Hematopoietic multipotent progenitor cell treated with erythropoietin and hydrocortisone succinate and interleukin-3 and kit ligand, for 6 days (in vitro differentiated cells): ENCODE measurements around the gene MDM2.

Experiments
- DNase-seq: peaks from one replicate; pipeline ENCODE4 v3.0.0-alpha.2; 2015

The MDM2 gene

GRCh38 chr12:68884251-68884650, 76.3 kb downstream of the MDM2 start:
- DNase-seq, result no peak

GRCh38 chr12:68885381-68885780, 77.4 kb downstream of the MDM2 start:
- DNase-seq, result no peak

DNA sequence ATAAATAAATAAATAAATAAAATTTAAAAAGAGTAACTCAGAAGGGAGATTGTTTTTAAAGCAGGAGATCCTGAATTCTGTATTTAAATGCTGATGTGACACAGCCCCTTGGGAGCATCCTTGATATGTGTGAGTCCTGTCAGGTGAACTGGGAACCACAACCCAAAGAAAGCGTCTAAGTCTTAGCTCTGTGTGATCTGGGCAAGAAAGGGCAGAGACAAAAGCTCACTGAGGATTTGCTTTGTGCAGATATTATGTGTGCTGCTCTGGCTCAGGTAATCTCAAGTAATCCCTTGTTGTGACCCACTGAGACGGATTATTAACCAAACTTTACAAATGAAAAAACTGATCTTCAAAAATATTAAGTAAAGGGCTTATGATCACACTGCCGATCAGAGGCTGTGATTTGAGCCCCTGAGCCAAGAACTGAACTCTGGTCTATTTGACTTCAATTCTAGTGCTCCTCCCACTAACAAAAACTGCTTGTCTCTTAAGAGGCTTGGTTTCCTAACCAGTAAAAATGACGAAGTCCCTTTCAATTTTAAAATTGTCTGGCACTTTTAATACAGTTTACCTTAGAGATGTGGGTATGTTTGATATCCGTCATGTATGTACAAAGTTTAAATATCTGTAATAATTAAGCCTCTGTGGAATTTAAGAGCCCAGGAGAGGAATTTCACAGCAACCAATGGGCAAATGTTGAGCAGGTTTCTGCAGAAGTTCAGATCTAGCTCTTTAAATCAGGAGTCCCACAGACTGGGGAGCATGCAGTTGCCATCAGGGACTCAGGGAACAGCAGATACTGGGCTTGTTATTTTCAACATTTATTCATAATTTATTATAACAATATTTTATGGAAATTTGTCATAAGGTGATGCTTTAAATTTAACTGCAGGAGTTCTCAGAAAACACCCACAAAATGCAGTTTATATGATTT, 78.9 kb downstream of the MDM2 start:
- DNase-seq, result no peak

DNA sequence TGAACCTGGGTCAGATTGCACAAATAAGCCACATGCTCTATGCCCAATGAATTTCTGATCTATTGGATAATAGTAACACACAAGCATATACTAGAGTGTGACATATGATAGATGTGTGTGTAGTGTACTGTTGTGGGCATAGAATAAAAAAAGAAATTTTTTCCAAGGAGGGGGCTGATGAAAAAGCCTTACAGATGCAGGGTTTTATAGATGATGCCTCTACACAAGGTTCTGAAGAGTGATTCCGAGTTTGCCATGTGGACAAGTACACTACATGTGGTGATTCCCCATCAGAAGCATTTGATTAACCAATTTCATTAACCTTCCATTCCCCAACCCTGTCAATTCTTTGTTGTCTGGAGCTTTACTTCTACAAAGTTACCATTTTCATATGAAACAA, 79.7 kb downstream of the MDM2 start:
- no peak for DNase-seq

- DNase-seq, result no peak
These were observed 80.3 kb downstream of the MDM2 start for GRCh38 chr12:68888243-68888642.

- DNase-seq, result no peak
These were observed 82.7 kb downstream of the MDM2 start for GRCh38 chr12:68890701-68891113.

GRCh38 chr12:68891141-68891540, 83.2 kb downstream of the MDM2 start:
- no peak for DNase-seq

DNA sequence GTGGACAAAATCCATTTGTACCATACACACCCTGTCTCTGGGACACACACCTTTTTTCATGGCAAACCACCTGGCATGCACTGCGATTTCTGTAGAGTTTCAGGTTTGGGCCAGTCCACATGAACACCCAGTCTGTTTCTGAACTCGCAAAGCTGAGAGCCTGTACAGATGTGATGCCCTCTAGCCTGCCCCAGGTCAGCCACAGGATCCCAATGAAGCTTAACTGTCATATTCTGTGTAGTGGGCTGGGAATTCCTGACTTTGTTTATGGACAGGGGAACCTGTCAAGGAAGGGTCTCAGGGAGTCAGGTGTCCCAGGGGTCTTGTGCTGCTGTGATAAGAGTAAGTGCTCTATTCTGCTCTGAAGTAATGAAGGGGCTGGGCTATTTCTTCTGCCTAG, 85.2 kb downstream of the MDM2 start:
- DNase-seq, result no peak

- no peak for DNase-seq
These were observed 85.8 kb downstream of the MDM2 start for GRCh38 chr12:68893741-68894140.

DNA sequence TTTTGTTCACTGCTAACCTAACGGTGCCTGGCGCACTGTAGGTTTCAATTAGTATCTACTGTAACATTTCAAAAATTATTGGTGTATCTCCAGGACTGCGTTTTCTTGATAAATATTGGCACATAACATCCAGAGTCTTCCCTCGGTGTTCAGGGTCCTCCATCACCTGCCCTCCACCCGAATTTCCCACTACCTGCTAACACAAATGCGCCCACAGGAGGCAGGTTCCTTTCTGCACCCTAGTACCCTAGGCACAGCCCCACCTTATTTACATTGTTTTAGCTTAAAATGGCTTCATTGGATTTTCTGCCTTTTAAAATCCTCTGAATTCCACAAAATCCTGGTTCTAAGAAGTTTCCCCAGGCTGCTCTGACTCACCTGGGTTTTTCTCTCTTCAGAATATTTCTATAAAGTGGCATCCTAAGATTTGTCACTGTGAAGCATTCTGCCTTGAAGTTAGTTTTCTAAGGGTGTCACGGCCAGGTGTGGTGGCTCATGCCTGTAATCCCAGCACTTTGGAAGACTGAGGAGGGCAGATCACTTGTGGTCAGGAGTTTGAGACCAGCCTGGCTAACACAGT, 86.4 kb downstream of the MDM2 start:
- no peak for DNase-seq

DNA sequence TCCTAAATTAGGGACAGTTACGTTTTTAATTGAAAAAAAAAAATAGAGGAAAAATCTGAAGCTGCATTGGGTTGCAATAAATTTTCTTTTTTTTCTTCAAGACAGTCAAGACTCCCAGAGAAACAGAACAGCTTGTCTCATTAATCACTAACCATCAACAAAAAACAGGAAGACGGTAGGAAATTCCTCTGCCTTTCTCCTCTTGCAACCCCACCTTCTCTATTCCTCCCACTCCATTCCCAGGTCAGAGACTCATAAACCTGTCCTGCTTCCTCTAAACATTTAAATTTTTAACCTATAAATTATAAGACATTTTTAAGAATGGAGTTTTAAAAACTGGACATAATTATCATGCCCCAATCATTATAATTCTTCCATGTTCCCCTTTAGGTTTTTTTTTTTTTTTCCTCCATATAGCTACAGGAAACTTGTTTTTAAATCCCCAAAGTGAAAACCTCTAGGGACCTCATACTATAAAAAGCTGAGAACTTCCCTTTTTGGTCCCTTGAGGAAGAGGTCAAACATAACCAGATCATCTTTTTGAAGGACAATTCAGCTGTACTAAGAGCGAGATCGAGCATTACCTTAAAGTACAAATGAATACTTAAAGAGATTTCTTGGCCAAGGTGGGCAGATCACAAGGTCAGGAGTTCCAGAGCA, 89.0 kb downstream of the MDM2 start:
- DNase-seq, result no peak

DNA sequence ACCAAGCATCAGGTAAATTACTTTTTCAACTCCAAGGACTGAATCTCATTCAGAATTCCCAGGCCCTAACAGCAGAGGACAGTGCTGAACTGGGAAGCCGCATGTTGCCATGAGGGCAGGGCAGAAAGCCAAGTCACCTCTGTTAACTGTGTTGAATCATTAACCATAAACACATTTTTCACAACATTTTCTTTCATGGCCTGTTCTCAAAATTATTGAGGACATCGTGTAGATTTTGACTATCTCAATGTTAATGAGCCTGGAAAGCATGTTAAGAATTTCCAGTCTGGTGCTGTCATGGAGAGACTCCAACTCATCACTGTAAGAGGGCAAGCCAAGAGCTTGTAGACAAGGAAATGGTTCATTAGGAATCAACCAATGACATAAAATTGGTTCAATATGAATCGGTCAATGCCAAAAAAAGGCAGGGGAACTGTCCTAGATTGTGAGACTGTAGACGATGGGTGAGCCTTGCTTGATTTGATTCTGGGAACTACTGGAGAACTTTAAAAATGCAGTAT, 91.3 kb downstream of the MDM2 start:
- no peak for DNase-seq

DNA sequence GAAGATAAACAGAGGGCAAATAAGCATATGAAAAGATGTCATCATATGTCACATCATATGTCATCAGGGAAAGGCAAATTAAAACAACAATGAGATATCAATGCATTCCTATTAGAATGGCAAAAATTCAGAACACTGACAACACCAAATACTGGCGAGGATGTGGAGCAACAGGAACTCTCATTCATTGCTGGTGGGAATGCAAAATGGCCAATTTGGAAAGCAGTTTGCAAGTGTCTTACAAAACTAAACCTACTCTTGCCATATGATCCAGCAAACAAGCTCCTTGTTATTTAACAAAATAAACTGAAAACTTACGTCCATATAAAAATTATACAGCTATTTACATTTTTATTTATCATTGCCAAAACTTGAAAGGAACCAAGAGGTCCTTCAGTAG, 92.3 kb downstream of the MDM2 start:
- no peak for DNase-seq
